GM12872 (cell line): ENCODE measurements around the gene ARHGAP4.

ENCODE experiments used
- CTCF ChIP-seq: IDR thresholded peaks from 3 replicates; pipeline ENCODE4 v1.5.1; 2011; ENCODE audit warnings: low read depth, mild to moderate bottlenecking, low read length, moderate library complexity; ENCODE audit not compliant: insufficient read depth

ARHGAP4 gene

GRCh38 chrX:153966841-153967535, 40.9 kb upstream of the ARHGAP4 start:
- no peak for TF ChIP-seq CTCF

DNA sequence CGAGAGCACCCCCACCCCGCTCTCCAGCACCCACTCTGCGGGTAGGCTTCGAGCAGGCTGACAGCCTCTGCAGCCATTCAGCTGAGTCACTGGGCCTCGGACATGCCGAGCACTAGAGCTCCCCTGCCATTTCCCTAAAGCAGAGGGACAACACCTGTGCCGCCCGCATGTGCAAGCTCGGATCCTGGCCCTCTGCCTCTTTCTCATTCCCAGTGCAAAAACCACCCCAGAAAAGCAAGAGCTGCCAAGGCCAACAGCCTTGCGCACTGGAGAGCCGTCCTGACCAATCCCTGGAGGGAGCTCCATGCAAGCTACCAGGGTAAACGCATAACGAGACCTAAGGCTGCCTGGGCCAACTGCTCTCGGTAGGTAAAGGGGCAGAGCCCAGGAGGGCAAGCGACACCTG, 40.2 kb upstream of the ARHGAP4 start:
- TF ChIP-seq CTCF, result no peak

GRCh38 chrX:153965406-153965805, 39.3 kb upstream of the ARHGAP4 start:
- TF ChIP-seq CTCF, result no peak

- TF ChIP-seq CTCF, result no peak
These were observed 38.0 kb upstream of the ARHGAP4 start for GRCh38 chrX:153964105-153964504.

GRCh38 chrX:153963546-153963945, 37.5 kb upstream of the ARHGAP4 start:
- no peak for TF ChIP-seq CTCF

DNA sequence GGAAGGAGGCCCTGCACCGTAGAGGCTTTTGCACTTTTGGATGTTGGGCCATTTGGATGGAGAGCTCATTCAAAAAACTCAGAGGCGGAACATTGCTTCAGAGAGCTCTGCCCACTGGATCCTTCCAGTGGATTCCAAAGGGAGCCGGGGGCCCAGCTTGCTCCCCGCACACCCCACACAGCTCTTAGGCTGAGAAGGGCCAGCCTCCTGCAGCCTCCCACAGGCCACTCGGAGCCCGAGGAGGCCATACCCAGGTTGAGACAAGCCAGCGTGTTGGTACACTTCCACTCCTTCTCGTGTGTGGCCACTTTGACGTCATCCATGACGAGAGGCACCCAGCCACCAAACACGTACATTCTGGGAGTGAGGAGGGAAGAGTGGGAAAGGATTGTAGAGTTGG, 35.2 kb upstream of the ARHGAP4 start:
- no peak for TF ChIP-seq CTCF

GRCh38 chrX:153960786-153961185, 34.7 kb upstream of the ARHGAP4 start:
- TF ChIP-seq CTCF, result no peak
